GM10266 (cell line): ENCODE data around the gene ZNF559.

Source experiments
- DNase-seq: peaks from one replicate; pipeline ENCODE4 v3.0.0; 2012; ENCODE audit errors: extremely low spot score
- TF ChIP-seq, protein P1 (sequence below): IDR thresholded peaks from 2 replicates; pipeline ENCODE4 v1.5.1; 2012; ENCODE audit warnings: mild to moderate bottlenecking, low read depth; ENCODE audit not compliant: control insufficient read depth, insufficient read depth; ENCODE audit errors: missing control alignments

ZNF559 gene

DNA sequence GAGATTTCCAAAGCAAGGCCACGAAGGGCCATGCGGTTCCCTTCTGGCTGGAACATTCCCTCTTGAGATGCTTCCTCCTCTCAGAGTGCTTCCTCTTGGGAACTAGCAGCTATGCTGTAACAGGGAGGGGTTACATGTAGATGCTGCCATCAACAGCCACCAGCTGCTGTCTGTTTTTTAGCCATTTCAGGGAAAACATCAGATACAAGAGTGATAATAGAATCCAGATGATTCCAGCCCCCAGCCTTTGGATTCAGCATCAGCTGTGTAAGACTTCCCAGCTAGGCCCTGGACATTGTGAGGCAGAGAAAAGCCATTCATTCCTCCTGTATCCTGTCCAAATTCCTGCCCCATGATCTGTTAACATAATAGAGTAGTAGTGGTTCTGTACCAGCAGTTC, 30.7 kb downstream of the ZNF559 start:
- DNase-seq, result no peak
- TF ChIP-seq, protein P1, sequence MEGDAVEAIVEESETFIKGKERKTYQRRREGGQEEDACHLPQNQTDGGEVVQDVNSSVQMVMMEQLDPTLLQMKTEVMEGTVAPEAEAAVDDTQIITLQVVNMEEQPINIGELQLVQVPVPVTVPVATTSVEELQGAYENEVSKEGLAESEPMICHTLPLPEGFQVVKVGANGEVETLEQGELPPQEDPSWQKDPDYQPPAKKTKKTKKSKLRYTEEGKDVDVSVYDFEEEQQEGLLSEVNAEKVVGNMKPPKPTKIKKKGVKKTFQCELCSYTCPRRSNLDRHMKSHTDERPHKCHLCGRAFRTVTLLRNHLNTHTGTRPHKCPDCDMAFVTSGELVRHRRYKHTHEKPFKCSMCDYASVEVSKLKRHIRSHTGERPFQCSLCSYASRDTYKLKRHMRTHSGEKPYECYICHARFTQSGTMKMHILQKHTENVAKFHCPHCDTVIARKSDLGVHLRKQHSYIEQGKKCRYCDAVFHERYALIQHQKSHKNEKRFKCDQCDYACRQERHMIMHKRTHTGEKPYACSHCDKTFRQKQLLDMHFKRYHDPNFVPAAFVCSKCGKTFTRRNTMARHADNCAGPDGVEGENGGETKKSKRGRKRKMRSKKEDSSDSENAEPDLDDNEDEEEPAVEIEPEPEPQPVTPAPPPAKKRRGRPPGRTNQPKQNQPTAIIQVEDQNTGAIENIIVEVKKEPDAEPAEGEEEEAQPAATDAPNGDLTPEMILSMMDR, result no peak

DNA sequence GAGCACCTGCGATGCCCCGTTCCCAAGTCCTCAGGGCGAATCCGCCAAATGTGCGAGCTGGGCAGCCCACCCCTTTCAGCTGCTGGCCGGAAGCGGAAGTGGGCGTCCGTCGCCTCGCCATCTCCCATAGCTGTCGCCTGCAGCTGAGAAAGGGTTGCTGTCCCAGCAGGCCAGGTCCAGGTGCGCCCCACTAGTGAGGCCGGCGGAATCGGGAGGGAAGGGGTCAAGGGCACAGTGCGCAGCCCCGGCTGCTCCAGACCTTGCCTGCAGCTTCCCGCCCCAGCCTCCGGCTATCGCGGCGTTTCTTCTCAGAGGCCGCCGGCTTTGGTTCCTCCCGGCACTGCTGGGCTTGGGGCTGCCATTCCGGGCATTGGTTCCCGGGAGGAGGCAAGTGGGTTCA, 38.9 kb downstream of the ZNF559 start, which contains the start of gene ZNF177:
Gene ZNF177 (plus strand): TSS at position 109 of the 400 bp plus-strand sequence. CDS start 15,299 bp downstream, outside the sequence.
- TF ChIP-seq, protein P1, result no peak
- DNase-seq, result no peak

DNA sequence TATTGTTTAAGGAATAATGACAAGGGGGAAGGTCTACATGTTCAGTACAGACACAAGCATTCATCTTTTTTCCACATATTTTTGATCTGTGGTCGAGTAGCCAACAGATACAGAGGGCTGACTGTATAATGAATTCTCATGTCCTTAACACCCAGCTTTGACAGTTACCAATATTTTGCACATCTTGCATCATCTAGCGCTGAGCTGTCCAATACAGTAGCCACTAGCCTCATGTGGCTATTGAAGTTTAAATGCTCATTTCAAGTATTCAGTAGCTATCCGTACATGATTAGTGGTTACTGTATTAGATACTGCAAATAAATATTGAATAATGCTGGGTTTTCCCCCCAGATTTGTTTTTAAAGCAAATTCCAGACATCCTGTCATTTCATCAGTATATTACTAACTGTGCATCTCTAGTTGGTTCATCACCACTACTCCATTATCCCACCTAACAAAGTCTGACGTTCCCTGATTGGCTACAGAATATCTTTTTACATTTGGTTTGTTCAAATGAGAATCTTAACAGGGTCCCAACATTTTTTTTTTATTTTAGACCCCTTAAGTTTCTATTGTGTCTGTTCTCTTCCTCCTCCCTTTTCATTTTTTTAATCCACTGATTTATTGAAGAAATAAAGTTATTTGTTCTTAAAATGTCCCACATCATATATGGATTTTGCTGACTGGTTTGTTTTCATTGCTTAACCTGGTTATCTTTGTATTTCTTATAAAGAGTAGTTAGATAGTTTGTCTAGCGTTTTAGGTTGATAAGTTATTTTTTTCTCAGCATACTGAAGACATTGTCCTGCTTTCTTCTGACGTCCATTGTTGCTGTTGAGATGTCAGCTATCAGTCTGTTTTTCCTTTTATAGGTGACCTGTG, 47.0 kb downstream of the ZNF559 start:
- TF ChIP-seq, protein P1, result no peak
- no peak for DNase-seq

DNA sequence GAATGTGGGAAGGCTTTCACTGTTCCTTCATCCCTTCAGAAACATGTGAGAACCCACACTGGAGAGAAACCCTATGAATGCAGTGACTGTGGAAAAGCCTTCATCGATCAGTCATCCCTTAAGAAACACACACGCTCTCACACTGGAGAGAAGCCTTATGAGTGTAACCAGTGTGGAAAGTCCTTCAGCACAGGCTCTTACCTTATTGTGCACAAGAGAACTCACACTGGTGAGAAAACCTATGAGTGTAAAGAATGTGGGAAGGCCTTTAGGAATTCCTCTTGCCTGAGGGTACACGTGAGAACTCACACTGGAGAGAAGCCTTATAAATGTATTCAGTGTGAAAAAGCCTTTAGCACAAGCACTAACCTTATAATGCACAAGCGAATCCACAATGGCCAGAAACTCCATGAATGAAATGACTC, 57.4 kb downstream of the ZNF559 start:
- DNase-seq, result no peak
- TF ChIP-seq, protein P1, result no peak
